ENCODE data around the gene GNG4. TPM values are rescaled to one million over a fixed set of nuclear protein-coding genes. Genes with fewer than 3 reads are reported as not detected.
"Not testable (repeated sequence)": the region's sequence is repeated elsewhere in the genome, so short reads cannot be mapped to it uniquely, and the experiment has no call there.

The GNG4 gene
- total and polyA plus RNA-seq, 5 experiments from 2014 or later = not detected

- ATAC-seq = no peak
- Mint-ChIP-seq H3K27ac (peak overlapping the region in 1 of 10 donors; percentile 18), H3K9me3 (no peaks in the 10 kb centered on the region), H3K4me3 (no peak overlapping the region), H3K36me3 (no peaks in the 10 kb centered on the region), H3K27me3 (peaks cover 0 to 8% (median 1%) of the 10 kb centered on the region in 5 donors), H3K4me1 (peaks cover 0 to 10% (median 2%) of the 10 kb centered on the region in 4 donors)
- POLR2A ChIA-PET = no interaction called here
- no peak for DNase-seq
Observed at GRCh38 chr1:235635938-235636662, 13.5 kb downstream of the GNG4 start.

GRCh38 chr1:235632506-235633401, 16.8 kb downstream of the GNG4 start:
- H3K36me3 Mint-ChIP-seq = no peaks in the 10 kb centered on the region
- DNase-seq (no peak), ATAC-seq (no peak)
- peaks cover 0 to 10% (median 3%) of the 10 kb centered on the region in 5 donors for H3K27me3 Mint-ChIP-seq
- peak overlapping the region in 1 of 10 donors; percentile 41 for H3K4me3 Mint-ChIP-seq
- H3K4me1 Mint-ChIP-seq = peaks cover 0 to 7% (median 0%) of the 10 kb centered on the region in 4 donors
- peak overlapping the region in 2 of 10 donors; percentile 37 to 55 for H3K27ac Mint-ChIP-seq
- POLR2A ChIA-PET = no interaction called here
- H3K9me3 Mint-ChIP-seq = no peaks in the 10 kb centered on the region

GRCh38 chr1:235631816-235632215, 17.8 kb downstream of the GNG4 start:
- no peak overlapping the region for H3K27ac Mint-ChIP-seq

GRCh38 chr1:235628316-235629005, 21.1 kb downstream of the GNG4 start:
- H3K36me3 Mint-ChIP-seq = no peaks in the 10 kb centered on the region
- H3K27me3 Mint-ChIP-seq = peaks cover 6 to 14% (median 7%) of the 10 kb centered on the region in 5 donors
- H3K9me3 Mint-ChIP-seq = no peaks in the 10 kb centered on the region
- no peak overlapping the region for H3K4me3 Mint-ChIP-seq
- H3K27ac Mint-ChIP-seq = no peak overlapping the region
- DNase-seq (no peak), ATAC-seq (no peak)
- POLR2A ChIA-PET = no interaction called here
- H3K4me1 Mint-ChIP-seq = peaks cover 0 to 7% (median 1%) of the 10 kb centered on the region in 4 donors

More at GRCh38 chr1:235631816-235632215, 17.8 kb downstream of the GNG4 start:
- no peak for ATAC-seq
- DNase-seq = no peak
- H3K36me3 Mint-ChIP-seq = no peaks in the 10 kb centered on the region
- H3K27me3 Mint-ChIP-seq = peaks cover 0 to 13% (median 3%) of the 10 kb centered on the region in 5 donors
- H3K9me3 Mint-ChIP-seq = no peaks in the 10 kb centered on the region
- POLR2A ChIA-PET = no interaction called here
- no peak overlapping the region for H3K4me3 Mint-ChIP-seq
- H3K4me1 Mint-ChIP-seq = peaks cover 0 to 7% (median 0%) of the 10 kb centered on the region in 4 donors

- Mint-ChIP-seq H3K9me3 (no peaks in the 10 kb centered on the region), H3K36me3 (no peaks in the 10 kb centered on the region), H3K4me3 (no peak overlapping the region), H3K27ac (no peak overlapping the region), H3K27me3 (peaks cover 7 to 14% (median 11%) of the 10 kb centered on the region in 5 donors), H3K4me1 (peaks cover 0 to 3% (median 0%) of the 10 kb centered on the region in 4 donors)
- ATAC-seq (no peak), DNase-seq (no peak)
- POLR2A ChIA-PET = no interaction called here
Observed at GRCh38 chr1:235625831-235626230, 23.8 kb downstream of the GNG4 start.

GRCh38 chr1:235625340-235625739, 24.2 kb downstream of the GNG4 start:
- no peak overlapping the region for H3K27ac Mint-ChIP-seq
- H3K4me1 Mint-ChIP-seq = peaks cover 0 to 3% (median 0%) of the 10 kb centered on the region in 4 donors
- no peak for ATAC-seq
- H3K36me3 Mint-ChIP-seq = no peaks in the 10 kb centered on the region
- H3K27me3 Mint-ChIP-seq = peaks cover 7 to 14% (median 12%) of the 10 kb centered on the region in 5 donors
- POLR2A ChIA-PET = no interaction called here
- no peaks in the 10 kb centered on the region for H3K9me3 Mint-ChIP-seq
- H3K4me3 Mint-ChIP-seq = no peak overlapping the region
- DNase-seq = no peak

- ATAC-seq = no peak
- Mint-ChIP-seq H3K27ac (no peak overlapping the region), H3K4me1 (peaks cover 0 to 3% (median 0%) of the 10 kb centered on the region in 4 donors)
Observed at GRCh38 chr1:235624721-235625333, 24.8 kb downstream of the GNG4 start.

GRCh38 chr1:235622936-235623779, 26.4 kb downstream of the GNG4 start:
- H3K36me3 Mint-ChIP-seq = no peaks in the 10 kb centered on the region
- POLR2A ChIA-PET = no interaction called here
- H3K27me3 Mint-ChIP-seq = peaks cover 5 to 14% (median 12%) of the 10 kb centered on the region in 5 donors
- ATAC-seq (no peak), DNase-seq (no peak)
- no peak overlapping the region for H3K4me3 Mint-ChIP-seq
- no peaks in the 10 kb centered on the region for H3K9me3 Mint-ChIP-seq
- H3K27ac Mint-ChIP-seq = peak overlapping the region in 1 of 10 donors; percentile 28
- H3K4me1 Mint-ChIP-seq = peaks cover 0 to 3% (median 0%) of the 10 kb centered on the region in 4 donors

More at GRCh38 chr1:235624721-235625333, 24.8 kb downstream of the GNG4 start:
- H3K36me3 Mint-ChIP-seq = no peaks in the 10 kb centered on the region
- no peaks in the 10 kb centered on the region for H3K9me3 Mint-ChIP-seq
- H3K27me3 Mint-ChIP-seq = peaks cover 6 to 14% (median 12%) of the 10 kb centered on the region in 5 donors
- no peak for DNase-seq
- POLR2A ChIA-PET = no interaction called here
- H3K4me3 Mint-ChIP-seq = no peak overlapping the region

- POLR2A ChIA-PET, ATAC-seq: not testable (repeated sequence)
Observed at GRCh38 chr1:235619149-235619548, 30.4 kb downstream of the GNG4 start.

GRCh38 chr1:235617808-235618207, 31.8 kb downstream of the GNG4 start:
- Mint-ChIP-seq H3K4me1 (no peaks in the 10 kb centered on the region), H3K27me3 (peaks cover 0 to 6% (median 4%) of the 10 kb centered on the region in 5 donors), H3K9me3 (no peaks in the 10 kb centered on the region), H3K27ac (no peak overlapping the region), H3K4me3 (no peak overlapping the region), H3K36me3 (no peaks in the 10 kb centered on the region)
- no peak for DNase-seq
- no peak for ATAC-seq
- POLR2A ChIA-PET = no interaction called here

More at GRCh38 chr1:235619149-235619548, 30.4 kb downstream of the GNG4 start:
- not testable (repeated sequence) for H3K36me3 Mint-ChIP-seq, DNase-seq, H3K27ac Mint-ChIP-seq, H3K4me3 Mint-ChIP-seq, H3K4me1 Mint-ChIP-seq, H3K9me3 Mint-ChIP-seq
- H3K27me3 Mint-ChIP-seq = peaks cover 0 to 12% (median 7%) of the 10 kb centered on the region in 5 donors

- no peak overlapping the region for H3K27ac Mint-ChIP-seq
Observed at GRCh38 chr1:235617140-235617539, 32.4 kb downstream of the GNG4 start.

More at GRCh38 chr1:235617140-235617539, 32.4 kb downstream of the GNG4 start:
- DNase-seq (no peak), ATAC-seq (no peak)
- no peaks in the 10 kb centered on the region for H3K9me3 Mint-ChIP-seq
- H3K4me3 Mint-ChIP-seq = no peak overlapping the region
- H3K36me3 Mint-ChIP-seq = no peaks in the 10 kb centered on the region
- POLR2A ChIA-PET = no interaction called here
- H3K27me3 Mint-ChIP-seq = peaks cover 0 to 6% (median 3%) of the 10 kb centered on the region in 5 donors
- no peaks in the 10 kb centered on the region for H3K4me1 Mint-ChIP-seq
